Panc1 (cell line): ENCODE results near the gene OPHN1.

ENCODE experiments used
- CTCF ChIP-seq: fragments of 450-650 bp; IDR thresholded peaks from 2 replicates; pipeline ENCODE4 v1.5.1; 2017; ENCODE audit warnings: mild to moderate bottlenecking
- POLR2AphosphoS5 ChIP-seq: IDR thresholded peaks from 2 replicates; pipeline ENCODE4 v1.6.1; 2012; ENCODE audit warnings: mild to moderate bottlenecking, low read depth, low read length, moderate library complexity
- REST ChIP-seq, 2 experiments: IDR thresholded peaks; 2 replicates each; pipeline ENCODE4 v1.6.1; 2011 to 2012; ENCODE audit warnings: low read depth in 2 of 2, control low read depth in 1 of 2, low read length in 1 of 2, mild to moderate bottlenecking in 1 of 2, moderate library complexity in 1 of 2; ENCODE audit not compliant: insufficient read depth in 1 of 2
- SIN3A ChIP-seq: IDR thresholded peaks from 2 replicates; pipeline ENCODE4 v1.6.1; 2012; ENCODE audit warnings: low read depth, mild to moderate bottlenecking, low read length, moderate library complexity, borderline replicate concordance; ENCODE audit not compliant: insufficient read depth
- TCF7L2 ChIP-seq: IDR thresholded peaks from 2 replicates; pipeline ENCODE4 v1.6.1; 2011; ENCODE audit warnings: mild to moderate bottlenecking, low read depth, low read length, inconsistent platforms

- TF ChIP-seq CTCF (no peak), TCF7L2 (no peak), POLR2AphosphoS5 (no peak), SIN3A (no peak), REST (IDR thresholded peaks at IDR 0.05; ENCODE audit: insufficient read depth in 1 of 2, low read depth in 2 of 2, low read length in 1 of 2) (no peak)
These were observed 159.4 kb downstream of the OPHN1 start for GRCh38 chrX:68273887-68274286.
